GM18505 (cell line): ENCODE results near the gene MDC1.

Source experiments
- ATAC-seq: cut with Tn5 transposase; IDR thresholded peaks from one replicate; pipeline ENCODE4 v1.9.1; 2021; ENCODE audit not compliant: unreplicated experiment
- POLR2A ChIP-seq: IDR thresholded peaks from 4 replicates; pipeline ENCODE4 v1.6.1; 2011; ENCODE audit warnings: borderline replicate concordance; ENCODE audit not compliant: insufficient read depth, insufficient read length; ENCODE audit errors: extremely low read depth

Gene MDC1

DNA sequence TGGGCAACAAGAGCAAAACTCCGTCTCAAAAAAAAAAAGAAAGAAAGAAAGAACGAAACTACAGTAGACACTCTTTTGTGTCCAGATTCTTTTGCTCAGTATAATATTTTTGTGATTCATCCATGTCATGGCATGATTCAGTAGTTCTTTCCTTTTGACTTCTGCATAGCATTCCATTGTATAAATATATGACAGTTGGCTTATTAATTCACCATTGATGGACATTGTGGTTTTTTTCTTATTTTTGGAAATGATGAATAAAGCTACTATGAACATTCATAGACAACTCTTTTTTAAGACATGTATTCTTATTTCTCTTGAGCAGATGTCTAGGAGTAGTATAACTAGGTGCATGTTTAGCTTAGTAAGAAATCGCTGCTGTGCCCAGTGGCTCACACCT is 37.5 kb upstream of the MDC1 start:
- no peak for ATAC-seq
- no peak for TF ChIP-seq POLR2A

GRCh38 chr6:30752157-30752927 is 35.3 kb upstream of the MDC1 start:
- TF ChIP-seq POLR2A = no peak
- no peak for ATAC-seq

DNA sequence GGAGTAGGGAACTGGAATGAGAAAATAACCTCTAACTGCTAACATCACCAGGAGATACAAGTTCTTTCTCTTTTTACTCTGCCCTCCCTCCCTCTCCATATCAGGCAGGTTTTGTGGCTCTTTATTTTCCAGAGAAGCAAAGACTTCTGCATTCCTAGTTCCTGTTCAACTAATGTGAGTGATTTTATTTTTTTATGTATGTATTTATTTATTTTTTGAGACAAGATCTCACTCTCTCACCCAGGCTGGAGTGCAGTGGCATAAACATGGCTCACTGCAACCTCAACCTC is 33.2 kb upstream of the MDC1 start:
- ATAC-seq = no peak
- no peak for TF ChIP-seq POLR2A

DNA sequence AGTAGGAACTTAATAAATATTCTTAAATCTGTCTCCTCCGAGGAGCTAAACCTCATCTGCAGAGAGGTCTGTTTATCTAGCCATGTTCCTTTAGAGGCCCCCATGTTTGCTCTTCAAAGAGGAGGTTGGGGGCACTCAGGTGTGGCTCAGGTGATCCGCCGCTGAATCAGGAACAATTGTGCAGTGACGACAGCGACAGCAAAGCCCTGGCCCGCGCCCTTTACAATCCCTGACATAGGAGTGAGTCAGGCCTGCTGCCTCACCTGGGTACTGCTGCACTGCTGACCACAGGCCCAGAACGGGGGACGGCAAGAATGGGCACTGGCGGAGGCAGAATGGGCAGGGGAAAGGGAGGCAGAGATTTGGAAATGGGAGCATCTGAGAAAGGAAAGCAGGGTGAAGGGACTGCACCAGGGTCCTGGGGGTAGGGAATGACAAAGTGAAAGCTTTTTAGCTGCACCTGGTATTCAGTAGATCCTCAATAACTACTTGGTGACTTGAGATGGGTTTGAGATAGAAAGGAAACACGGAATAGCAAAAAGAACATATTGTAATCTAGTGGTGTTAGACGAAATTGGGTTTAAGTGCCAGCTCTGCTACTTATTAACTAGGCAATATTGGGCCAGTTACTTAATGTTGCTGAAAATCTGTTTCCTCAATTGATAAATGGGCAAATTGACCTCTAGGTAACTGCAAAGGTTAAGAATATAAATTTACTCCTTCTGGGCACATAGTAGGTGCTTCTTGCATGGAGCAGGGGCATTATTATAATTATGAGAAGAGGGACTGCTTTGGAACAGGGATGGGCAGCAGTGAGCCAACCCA is 32.7 kb upstream of the MDC1 start:
- no peak for ATAC-seq

GRCh38 chr6:30748851-30749540 is 31.9 kb upstream of the MDC1 start:
- no peak for ATAC-seq
- TF ChIP-seq POLR2A = no peak

More for the DNA sequence above, 32.7 kb upstream of the MDC1 start:
- TF ChIP-seq POLR2A = no peak

DNA sequence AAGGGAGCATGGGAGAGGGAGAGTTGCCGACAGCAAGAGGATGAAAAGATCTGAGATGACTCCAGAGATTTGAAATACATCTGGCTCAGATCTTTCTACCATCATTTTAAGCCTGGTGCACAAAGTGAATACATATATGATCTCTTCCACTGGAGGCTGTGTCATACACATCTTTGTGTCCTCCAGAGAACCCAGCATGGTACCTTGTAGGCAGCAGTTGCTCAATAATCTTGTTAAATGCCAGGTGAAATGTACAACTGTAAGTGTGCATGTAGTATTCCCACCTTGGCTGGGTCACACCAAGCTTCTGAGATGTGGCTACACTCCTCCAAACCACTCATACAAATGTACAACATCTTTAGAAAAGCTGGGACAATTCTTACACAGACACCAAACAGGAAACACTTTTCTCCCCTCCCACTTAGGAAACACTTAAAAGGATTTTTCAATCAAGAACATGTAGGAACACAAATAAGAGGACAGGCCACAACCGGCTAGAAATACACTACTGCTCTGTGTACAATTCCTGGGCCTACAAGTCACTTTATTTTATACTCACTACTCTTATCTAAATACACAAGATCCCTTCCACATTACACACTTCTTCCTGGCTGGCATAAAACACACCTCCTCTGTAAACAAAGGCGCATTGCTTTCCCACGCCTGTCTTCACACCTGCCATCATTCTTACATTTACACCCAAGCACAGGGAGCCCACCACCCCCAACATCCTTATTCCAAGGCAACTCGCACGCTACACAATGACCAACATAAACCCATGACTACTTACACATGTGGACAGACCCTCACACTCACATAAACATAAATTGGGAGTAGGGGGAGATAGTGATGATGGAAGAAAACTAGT is 31.1 kb upstream of the MDC1 start:
- no peak for ATAC-seq
- no peak for TF ChIP-seq POLR2A

DNA sequence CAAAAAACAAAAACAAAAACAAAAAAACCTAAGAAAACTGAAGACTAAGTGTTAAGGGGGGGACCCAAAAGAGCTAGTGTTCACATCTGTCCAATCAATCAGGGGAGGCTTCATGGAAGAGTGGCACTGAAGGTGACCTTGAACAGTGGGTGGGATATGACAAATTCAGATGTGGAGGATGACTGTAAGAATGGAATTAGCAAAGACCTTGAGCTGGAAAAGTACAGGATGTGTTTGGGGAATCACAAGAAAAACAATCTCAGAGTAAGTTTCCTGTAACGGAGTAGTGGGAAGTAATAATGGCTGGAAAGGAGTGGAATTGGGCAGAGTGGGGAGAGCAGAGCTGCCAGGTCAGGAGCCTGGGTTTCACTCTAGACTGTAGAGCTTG is 30.2 kb upstream of the MDC1 start:
- no peak for TF ChIP-seq POLR2A
- ATAC-seq = no peak

- ATAC-seq = no peak
- peak; percentile 98 for TF ChIP-seq POLR2A
Measured at GRCh38 chr6:30744054-30744805, 27.1 kb upstream of the MDC1 start, which contains the start of gene IER3. Gene IER3 (minus strand): TSS chr6:30744547. CDS start chr6:30744518, 29 bp downstream.

- TF ChIP-seq POLR2A = no peak
- ATAC-seq = no peak
Measured at GRCh38 chr6:30743099-30744053, 26.3 kb upstream of the MDC1 start.

GRCh38 chr6:30742316-30743098 is 25.4 kb upstream of the MDC1 start, which contains the start of gene FLOT1:
Gene FLOT1 (minus strand): TSS chr6:30742687. CDS start chr6:30742189, 498 bp downstream.
- ATAC-seq = peak; percentile 55
- TF ChIP-seq POLR2A = peak; percentile 65
